GM20431 (cell line): ENCODE measurements around the gene DCDC2.
"Not testable (repeated sequence)": the region's sequence is repeated elsewhere in the genome, so short reads cannot be mapped to it uniquely, and the experiment has no call there.

Source experiments
- in situ Hi-C: fragments of 300-500 bp; cut with MseI, MboI; formaldehyde crosslinking; loops from one replicate; pipeline ENCODE4 v1.15.0; 2020; ENCODE audit warnings: low sequenced_read_pairs; ENCODE audit not compliant: unreplicated experiment

The DCDC2 gene

DNA sequence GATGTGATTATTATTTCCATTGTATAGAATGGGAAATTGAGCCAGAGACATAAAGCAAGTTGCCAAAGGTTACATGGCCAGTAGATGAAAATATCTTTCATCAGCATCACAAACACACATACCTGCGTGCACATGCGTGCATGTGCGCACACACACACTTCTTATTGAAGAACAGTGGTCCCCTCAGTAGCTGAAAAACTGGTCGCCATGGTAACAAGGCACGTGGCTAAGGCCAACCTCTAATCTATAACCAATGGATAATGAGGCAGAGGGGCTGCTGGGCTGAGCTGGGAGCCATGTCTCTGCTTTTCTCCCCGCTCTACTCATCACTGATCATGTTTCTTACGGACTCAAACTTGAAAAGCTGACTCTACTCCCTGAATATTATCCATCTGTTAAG lies 171.5 kb downstream of the DCDC2 start:
- in situ Hi-C loops, result no loop called here

DNA sequence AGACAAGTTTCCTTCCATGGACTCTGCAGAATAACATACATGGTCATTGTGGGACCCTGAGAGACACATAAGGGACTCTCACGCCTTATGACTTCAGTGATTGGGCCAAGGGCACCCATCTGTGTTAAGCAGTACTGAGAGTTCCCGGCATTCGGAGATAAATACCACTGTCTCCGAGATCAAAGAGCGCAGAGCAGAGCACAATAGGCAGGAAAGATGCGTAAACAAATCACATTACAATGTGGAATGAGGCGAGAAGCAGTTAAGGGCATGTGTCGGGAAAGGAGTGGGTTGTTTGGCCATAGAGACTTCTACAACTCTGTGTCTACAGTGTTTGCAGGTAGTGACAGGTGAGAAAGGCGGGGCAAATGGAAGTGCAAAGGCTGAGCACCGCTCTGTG lies 174.3 kb downstream of the DCDC2 start:
- in situ Hi-C loops, result no loop called here

DNA sequence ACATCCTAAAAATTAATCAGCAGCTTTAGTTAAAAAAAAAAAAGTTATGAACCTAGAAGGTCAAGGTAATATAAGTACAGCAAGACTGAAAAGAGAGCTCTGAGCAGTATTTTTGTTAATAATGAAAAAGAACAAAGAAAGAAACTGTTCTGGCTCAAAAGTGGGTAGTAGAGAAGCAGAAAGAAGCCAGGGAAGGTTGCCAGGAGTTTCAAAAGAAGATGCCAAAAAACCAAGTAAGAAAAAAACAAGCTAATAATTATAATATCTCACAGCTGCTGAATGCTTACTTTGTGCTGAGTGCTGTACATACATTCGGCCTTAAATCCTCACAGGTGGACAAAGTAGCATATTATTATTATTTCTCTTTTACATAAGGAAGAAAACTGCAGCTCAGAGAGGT lies 200.0 kb downstream of the DCDC2 start:
- in situ Hi-C loops, result no loop called here

DNA sequence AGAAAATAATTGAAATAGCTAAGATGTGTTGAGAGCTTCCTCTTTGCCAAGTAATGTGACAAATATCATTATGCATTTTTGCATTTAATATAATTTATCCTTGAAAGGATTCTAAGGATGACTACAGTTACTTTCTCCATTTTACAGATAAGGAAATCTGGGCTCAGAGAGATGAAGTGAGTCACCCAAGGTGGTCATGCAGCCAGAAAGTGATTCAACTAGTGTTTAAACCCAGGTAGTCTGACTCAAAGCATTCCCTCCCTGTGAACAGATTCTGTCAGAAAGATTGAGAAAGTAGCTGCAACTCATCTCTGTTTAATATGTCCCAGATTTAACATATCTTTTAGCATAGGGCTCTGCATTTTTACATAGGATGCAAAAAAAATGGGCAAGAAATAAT lies 203.7 kb downstream of the DCDC2 start:
- in situ Hi-C loops, result no loop called here

DNA sequence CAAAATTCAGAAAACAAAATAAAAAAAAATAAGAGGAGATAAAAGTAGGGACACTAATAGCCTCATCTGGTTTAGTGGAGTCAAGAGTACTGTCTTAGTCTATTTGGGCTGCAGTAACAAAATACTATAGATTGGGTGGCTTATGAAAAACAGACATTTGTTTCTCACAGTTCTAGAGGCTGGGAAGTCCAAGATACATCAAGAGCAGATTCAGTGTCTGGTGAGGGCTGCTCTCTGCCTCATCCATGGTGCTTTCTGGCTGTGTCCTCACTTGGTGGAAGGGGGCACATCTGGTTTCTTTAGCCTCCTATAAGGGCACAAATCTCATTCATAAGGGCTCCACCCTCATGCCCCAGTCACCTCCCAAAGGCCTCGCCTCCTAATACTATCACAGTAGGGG lies 205.8 kb downstream of the DCDC2 start:
- in situ Hi-C loops, result no loop called here

DNA sequence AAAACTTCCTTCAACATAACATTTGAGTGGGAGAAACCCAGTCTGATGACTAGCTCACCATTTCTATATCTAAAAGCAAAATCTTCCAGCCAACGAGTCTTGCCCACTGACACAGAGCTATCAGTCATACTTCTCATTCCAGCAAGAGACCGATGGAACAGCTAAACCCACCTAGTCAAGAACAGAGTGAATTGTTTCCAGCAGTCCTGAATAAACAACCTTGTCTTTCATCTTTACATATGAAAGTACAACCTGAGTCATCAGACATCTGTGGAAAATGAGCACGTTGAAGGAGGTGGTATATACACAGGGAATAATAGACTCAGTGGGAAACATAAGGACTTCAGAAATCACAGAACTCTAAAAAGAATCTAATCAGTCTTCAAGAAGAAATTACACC lies 208.0 kb downstream of the DCDC2 start:
- in situ Hi-C loops, result no loop called here

DNA sequence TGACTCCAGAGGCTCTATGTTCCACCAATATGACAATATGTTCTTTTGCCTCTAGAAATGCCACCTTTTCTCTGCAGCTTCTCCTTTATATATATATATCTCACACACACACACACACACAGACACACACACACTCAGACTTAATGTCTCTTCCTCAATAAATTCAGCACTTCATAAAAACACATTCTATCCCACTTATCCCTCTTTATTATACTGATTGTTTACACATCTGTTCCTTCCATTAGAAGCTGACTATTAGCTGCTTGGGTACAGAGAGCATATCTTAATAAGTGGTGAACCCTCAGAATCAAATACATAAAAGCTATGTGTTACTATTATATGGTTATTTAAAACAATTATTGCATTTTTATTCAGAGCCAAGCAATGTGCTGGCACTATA lies 208.6 kb downstream of the DCDC2 start:
- in situ Hi-C loops, result no loop called here

DNA sequence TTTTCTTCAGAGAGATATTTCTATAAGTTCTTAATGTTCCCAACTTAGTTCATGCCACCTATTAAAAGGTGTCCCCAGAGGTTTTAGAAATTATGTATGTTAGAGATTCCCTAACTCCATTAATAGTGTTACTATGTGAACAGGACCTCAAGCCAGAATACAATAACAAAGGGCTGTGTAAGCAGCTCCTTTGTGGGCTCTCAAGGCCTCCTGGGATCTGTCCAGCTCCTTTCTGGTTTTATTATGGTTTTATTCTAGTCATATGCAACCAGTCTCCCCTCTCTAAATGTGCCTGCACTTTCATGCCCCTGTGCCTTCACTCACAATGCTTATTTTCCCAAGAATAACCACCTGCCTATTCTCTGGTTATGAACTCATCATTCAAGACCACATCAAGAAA lies 209.2 kb downstream of the DCDC2 start:
- in situ Hi-C loops, result no loop called here

DNA sequence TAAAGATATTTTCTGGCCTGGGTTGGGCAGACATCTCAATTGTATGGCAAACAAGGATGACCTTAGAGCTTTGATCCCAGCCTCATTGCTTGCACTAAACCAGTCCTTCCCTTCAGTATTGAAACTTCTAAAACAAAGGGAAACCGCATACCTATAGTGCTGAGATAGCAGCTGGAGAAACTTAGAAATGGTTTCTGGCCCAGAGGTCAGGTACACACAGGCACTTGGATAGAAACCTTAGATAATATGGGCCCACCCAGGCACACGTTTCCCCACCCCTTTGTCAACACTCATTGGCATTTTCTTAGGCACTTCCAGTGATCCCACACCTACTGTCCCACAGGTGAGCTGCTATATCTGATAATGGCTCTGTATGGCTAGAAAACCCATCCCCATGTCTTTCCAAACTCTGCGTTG lies 209.7 kb downstream of the DCDC2 start:
- in situ Hi-C loops, result no loop called here

DNA sequence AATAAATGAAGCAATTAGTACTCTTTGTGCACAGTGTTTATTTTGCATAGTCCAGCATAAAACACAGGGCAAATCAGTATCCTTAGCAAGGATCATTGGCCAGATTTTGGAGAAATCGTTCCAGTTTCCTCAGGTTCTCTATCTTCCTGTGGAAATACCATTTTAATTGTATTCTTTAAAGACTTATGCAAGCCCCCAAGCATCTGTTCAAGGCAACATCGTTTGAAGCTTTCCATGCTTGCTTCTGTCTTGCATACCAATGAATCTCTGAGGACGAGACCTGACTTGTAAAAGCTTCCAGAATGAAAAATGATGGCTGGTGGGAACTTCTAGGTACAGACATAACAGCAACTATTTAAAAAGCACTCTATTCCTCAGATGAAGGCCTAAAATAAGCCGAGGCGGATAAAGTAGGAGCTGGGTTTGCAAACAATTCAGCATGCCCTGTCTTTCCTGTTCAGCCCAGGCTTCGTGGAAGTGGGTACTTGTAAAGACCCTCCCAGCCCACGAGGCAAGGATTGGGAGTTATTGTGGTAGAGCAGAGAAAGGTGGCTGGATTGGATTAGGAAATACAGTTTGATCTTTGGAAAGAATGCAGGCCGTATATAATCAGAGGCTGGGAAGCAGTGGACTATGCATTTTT lies 210.2 kb downstream of the DCDC2 start:
- in situ Hi-C loops, result no loop called here

DNA sequence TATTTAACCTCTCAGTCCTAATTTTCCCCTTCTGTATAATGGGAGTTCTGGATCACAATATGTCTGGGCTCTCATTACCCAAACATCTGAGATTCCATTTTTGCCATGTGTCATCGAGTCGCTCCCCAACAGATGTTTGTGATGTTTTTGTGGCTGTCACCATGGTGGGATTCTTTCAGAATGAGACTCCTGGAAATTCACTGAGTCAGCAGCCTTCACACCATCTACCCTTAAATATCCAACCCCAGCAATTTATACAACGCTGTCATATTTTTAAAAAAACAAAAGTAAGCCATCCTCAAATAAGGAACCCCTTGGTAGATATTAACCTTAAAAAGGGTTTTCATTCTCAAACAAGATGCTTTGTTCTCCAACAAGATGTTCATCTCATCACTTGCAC lies 211.0 kb downstream of the DCDC2 start:
- in situ Hi-C loops, result no loop called here

DNA sequence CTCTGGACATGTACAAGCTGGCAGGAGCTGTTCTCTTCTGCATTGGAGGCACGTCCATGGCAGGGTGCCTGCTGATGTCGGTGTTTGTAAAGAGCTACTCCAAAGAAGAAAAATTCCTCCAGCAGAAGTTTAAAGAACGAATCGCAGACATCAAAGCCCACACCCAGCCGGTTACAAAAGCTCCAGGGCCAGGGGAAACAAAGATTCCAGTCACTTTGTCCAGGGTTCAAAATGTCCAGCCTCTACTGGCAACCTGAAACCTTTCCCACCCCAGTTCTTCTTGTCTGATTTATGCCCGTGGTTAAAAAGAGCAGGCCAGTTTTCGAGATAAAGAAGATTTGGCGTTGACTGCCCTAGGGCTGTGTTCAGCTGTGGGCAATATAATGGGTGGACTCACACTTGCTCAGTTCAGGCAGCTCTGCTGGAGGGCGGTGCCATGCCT lies 212.1 kb downstream of the DCDC2 start:
- in situ Hi-C loops, result no loop called here

DNA sequence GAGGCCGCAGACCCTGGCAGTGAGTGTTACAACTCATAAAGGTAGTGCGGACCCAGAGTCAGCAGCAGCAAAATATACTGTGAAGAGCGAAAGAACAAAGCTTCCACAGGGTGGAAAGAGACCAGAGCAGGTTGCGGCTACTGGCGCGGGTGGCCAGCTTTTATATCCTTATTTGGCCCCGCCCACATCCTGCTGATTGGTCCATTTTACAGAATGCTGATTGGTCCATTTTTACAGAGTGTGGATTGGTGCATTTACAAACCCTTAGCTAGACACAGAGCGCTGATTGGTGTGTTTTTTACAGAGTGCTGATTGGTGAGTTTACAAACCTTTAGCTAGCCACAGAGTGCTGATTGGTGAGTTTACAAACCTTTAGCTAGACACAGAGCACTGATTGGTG lies 215.1 kb downstream of the DCDC2 start:
- in situ Hi-C loops, result not testable (repeated sequence)

DNA sequence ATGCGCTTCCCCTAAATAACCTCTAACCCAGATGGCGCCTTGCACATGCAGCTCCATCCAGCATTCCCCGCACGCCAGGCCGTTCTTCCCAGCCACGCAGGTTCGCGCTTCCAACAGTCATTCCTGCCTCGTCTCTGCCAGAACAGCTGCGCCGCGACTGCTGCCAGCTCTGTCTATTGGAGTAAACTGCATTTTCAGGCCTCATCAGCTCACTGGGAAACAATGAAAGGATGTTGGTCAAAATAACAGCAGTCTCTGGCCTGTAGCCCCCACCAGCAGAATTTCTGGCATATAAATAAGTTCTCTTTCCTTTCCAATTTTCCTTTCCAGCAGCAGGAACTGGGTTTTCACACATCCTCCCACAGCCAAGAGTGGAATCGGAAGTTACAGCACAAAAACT lies 217.3 kb downstream of the DCDC2 start:
- in situ Hi-C loops, result no loop called here

DNA sequence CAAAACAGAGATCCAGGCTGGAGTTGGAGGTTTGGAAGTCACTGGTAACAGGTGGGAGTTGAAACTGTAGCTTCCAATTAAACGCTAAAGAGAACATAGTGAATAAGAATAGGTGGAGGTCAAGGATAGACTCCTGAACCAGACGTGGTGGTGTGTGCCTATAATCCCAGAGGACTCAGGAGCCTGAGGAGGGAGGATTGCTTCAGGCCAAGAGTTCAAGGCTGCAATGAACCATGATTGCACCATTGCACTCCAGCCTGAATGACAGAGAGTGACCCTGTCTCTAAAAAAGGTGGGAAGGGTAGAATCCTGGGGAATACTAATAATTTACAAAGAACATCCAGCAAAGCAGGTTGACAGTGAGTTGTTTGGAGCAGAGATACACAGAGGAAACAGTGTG lies 218.2 kb downstream of the DCDC2 start:
- in situ Hi-C loops, result no loop called here

DNA sequence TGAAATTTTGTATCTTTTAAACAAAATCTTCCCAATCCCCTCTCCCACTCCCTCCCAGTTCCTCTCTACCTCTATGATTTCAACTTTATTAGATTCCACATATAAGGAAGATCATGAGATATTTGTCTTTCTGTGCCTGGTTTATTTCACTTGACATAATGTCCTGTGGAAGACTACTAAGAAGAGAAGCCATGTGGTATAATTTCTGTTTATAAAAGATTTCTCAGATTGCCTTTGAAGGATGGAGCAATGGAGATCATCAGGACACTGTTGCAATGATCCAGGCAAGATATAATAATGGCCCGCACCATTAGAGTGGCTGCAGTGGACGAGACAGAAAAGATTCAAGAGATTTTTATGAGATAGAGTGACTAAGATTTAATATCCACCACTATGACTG lies 218.8 kb downstream of the DCDC2 start:
- in situ Hi-C loops, result no loop called here

DNA sequence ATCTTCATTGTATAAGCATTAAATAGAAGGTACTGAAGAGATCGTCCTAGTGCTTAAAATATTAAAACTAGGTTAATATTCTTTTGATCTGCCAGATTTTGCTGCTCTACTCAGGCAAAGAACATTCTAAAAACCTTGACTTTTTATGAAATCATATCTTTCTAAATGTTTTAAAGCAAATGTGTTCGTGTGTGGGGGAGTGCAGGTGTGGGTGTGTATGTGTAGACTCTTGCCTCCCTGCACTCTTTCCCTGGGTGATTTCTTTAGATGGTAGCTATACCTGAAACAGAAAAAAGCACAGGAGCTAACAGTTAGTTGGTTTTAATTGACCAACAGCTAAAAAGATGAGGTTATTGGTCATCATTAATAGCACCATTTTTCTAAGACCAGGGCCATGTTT lies 226.1 kb downstream of the DCDC2 start:
- in situ Hi-C loops, result no loop called here

DNA sequence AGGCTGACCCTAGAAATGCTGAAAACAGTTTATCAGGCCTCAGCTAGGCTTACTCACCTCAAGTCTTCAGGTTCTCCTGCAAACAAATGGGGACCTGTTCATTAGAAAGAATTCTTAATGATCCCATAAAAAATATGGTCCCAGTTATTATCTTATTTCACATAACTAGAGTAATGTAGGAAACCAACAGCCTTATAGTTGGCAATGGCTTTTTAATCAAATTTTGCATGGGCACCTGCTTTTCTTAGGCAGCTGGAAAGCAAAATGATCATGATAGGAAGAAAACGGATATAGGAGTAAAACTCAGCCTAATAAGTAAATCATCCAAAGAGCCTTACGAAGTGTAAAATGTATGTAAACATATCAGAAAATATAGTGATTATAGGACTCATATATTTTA lies 230.5 kb downstream of the DCDC2 start:
- in situ Hi-C loops, result no loop called here

DNA sequence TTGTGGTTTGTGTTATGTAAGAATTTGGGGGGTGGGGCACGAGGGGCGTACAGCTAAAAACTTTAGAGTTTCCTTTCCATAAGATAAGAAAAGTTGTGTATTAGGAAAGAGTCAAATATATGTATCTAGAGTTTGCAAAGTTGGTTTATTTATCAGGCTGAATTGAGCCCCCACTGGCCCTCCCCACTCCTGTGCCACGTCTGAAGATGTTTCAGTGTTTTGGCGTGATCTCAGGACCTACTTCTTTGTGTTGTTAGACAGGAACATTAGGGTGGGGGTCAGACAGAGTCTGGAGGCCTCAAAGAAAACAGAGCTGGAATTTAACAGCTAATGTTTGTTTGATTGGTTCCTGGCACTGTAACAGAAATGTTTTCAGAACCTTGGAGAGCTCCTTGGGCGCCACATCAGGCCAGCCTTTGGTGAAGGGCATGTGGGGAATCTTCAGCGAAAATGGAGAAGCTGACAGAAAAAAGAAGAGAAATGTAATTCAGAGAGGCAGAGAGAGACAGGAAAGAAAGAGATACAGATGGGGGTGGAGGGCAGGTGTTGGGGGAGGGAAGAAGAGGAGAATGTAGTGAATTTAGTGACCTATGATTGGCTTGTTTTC lies 231.2 kb downstream of the DCDC2 start:
- in situ Hi-C loops, result no loop called here

DNA sequence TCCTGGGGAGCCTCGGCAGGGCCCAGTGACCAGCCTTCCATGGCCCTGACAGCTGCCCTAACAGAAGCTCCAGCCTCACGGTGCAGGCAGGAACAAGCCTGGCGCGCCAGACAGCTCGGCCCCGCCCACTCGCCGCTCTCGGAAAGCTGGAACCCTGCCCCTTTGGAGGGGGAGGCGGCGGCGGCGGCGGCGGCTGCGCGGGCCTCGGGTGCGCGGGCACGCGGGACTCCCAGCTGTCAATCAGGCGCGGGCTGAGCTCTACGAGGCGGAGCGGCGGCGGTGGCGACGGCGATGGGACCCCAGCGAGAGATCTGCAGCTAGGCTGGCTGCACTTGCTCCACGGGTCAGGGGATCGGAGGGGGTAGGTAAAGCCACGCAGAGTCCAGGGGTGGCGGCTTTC lies 231.9 kb downstream of the DCDC2 start, which contains the start of gene NRSN1:
Gene NRSN1 (plus strand): TSS at position 236 of the 400 bp plus-strand sequence. CDS start 8,113 bp downstream, outside the sequence.
- in situ Hi-C loops, result no loop called here

DNA sequence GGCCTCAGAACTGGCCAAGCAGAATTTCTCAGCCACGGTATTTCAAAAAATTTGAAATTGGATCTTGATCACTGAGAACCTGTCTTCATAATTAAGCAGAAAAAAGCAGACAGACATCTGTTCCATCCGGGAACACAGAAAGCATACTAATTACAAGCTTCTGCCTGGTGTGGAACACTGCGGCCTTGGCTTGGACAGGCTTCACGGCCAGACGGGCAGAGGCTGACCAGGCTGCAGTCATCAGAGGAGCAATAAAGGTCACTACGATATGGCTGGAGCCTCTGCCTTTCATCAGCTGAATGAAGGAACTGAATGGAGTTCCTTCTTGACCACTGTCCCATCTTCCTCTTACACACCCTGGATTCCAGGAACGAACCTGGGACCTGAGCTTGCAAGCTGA lies 235.7 kb downstream of the DCDC2 start:
- in situ Hi-C loops, result no loop called here
